Measurements from ENCODE around the gene PCGF1. TPM values are rescaled to one million over a fixed set of nuclear protein-coding genes. Genes with fewer than 3 reads are reported as not detected.

Gene PCGF1
- total and polyA plus RNA-seq, 2 of the 13 experiments (the other 11 are each of a cell fraction or from before 2014, with no cell fraction given) = 20.4 to 22.6 TPM

DNA sequence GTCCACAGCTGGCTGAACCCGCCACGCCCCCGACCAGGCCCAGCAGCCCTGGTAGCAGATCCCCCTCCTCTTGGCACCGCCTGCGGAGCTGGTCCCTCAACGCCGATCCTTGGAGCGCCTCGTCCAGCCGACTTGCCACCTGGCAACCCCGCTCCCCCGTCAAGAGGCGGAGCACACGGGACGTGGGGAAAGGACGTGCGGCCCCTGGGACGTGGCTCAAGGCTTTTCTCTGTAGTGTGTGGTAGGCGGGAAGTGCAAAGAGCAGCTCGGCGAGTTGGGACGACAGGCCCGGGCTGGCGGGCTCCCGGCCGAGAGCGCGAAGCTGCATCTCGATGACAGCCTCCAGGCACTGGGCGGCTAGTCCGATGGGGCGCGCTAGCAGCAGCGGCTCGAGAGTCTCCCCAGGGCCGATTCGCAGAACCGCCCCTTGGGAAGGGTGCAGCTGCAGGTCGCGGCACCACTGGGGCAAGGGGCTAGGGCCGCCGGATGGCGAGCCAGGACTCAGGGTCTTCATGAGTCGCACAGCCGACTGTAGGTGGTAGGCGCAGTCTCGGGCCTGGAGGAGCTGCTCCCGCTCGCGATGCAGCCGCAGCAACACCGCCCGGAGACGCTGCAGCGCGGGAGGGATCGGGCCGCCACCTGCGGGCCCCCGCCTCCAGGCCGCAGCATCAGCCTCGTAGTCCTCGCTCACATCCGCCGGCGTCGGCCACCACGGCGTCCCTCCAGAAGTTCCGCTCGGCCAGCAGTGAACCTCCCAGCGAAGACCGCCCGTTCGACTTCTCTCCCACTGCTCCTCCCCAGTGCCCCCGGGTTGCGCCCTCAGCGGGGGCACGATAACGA, 25.3 kb downstream of the PCGF1 start (continued):
- TF ChIP-seq TMF1 (CRISPR knock-in tag; IDR thresholded peaks at IDR 0.05; ENCODE audit: low read depth) = no peak; the same call in none of the 2 replicates
- TF ChIP-seq, protein P1, sequence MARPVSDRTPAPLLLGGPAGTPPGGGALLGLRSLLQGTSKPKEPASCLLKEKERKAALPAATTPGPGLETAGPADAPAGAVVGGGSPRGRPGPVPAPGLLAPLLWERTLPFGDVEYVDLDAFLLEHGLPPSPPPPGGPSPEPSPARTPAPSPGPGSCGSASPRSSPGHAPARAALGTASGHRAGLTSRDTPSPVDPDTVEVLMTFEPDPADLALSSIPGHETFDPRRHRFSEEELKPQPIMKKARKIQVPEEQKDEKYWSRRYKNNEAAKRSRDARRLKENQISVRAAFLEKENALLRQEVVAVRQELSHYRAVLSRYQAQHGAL (CRISPR knock-in tag; IDR thresholded peaks at IDR 0.05; ENCODE audit: not compliant biosample characterization) = peak; percentile 74
- TF ChIP-seq NFAT5 (CRISPR knock-in tag; IDR thresholded peaks at IDR 0.05) = no peak; the same call in none of the 2 replicates
- peak; percentile 50; the same call in 1 of the 2 replicates for TF ChIP-seq GPN1 (CRISPR knock-in tag; IDR thresholded peaks at IDR 0.05; ENCODE audit: borderline replicate concordance)
- TF ChIP-seq ZNF317 (CRISPR knock-in tag; IDR thresholded peaks at IDR 0.05) = peak; percentile 58; the same call in 1 of the 2 replicates
- TF ChIP-seq, protein P2, sequence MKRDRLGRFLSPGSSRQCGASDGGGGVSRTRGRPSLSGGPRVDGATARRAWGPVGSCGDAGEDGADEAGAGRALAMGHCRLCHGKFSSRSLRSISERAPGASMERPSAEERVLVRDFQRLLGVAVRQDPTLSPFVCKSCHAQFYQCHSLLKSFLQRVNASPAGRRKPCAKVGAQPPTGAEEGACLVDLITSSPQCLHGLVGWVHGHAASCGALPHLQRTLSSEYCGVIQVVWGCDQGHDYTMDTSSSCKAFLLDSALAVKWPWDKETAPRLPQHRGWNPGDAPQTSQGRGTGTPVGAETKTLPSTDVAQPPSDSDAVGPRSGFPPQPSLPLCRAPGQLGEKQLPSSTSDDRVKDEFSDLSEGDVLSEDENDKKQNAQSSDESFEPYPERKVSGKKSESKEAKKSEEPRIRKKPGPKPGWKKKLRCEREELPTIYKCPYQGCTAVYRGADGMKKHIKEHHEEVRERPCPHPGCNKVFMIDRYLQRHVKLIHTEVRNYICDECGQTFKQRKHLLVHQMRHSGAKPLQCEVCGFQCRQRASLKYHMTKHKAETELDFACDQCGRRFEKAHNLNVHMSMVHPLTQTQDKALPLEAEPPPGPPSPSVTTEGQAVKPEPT (CRISPR knock-in tag; IDR thresholded peaks at IDR 0.05; ENCODE audit: low read depth) = peak; percentile 68; the same call in 1 of the 2 replicates
- 0 out of 2 replicates have a peak, but pooled peaks have one; percentile 5 for TF ChIP-seq ZNF3 (CRISPR knock-in tag; IDR thresholded peaks at IDR 0.05)
- TF ChIP-seq ATF7-NPFF (CRISPR knock-in tag; IDR thresholded peaks at IDR 0.05; ENCODE audit: low read depth) = peak; percentile 75; the same call in 1 of the 2 replicates
- TF ChIP-seq ZNF629 (CRISPR knock-in tag; conservative IDR thresholded peaks at IDR 0.05) = peak; percentile 24; the same call in 1 of the 2 replicates
- TF ChIP-seq CHCHD3 (CRISPR knock-in tag; IDR thresholded peaks at IDR 0.05) = 0 out of 2 replicates have a peak, but pooled peaks have one; percentile 59
- TF ChIP-seq ATF3 (CRISPR knock-in tag; IDR thresholded peaks at IDR 0.05) = 0 out of 2 replicates have a peak, but pooled peaks have one; percentile 10
- TF ChIP-seq, protein P3, sequence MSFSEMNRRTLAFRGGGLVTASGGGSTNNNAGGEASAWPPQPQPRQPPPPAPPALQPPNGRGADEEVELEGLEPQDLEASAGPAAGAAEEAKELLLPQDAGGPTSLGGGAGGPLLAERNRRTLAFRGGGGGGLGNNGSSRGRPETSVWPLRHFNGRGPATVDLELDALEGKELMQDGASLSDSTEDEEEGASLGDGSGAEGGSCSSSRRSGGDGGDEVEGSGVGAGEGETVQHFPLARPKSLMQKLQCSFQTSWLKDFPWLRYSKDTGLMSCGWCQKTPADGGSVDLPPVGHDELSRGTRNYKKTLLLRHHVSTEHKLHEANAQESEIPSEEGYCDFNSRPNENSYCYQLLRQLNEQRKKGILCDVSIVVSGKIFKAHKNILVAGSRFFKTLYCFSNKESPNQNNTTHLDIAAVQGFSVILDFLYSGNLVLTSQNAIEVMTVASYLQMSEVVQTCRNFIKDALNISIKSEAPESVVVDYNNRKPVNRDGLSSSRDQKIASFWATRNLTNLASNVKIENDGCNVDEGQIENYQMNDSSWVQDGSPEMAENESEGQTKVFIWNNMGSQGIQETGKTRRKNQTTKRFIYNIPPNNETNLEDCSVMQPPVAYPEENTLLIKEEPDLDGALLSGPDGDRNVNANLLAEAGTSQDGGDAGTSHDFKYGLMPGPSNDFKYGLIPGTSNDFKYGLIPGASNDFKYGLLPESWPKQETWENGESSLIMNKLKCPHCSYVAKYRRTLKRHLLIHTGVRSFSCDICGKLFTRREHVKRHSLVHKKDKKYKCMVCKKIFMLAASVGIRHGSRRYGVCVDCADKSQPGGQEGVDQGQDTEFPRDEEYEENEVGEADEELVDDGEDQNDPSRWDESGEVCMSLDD (CRISPR knock-in tag; IDR thresholded peaks at IDR 0.05; ENCODE audit: borderline replicate concordance) = peak; percentile 68
- peak; percentile 47; the same call in 1 of the 2 replicates for TF ChIP-seq ZFP90 (CRISPR knock-in tag; IDR thresholded peaks at IDR 0.05; ENCODE audit: borderline replicate concordance)
- peak; percentile 53; the same call in 1 of the 2 replicates for TF ChIP-seq ZNF616 (CRISPR knock-in tag; IDR thresholded peaks at IDR 0.05; ENCODE audit: low read depth)
- peak; percentile 11; the same call in 1 of the 2 replicates for TF ChIP-seq ZNF709 (CRISPR knock-in tag; IDR thresholded peaks at IDR 0.05)
- TF ChIP-seq BRCA1 (CRISPR knock-in tag; IDR thresholded peaks at IDR 0.05) = peak; percentile 20; the same call in 1 of the 2 replicates
